GM19328 (cell line): ENCODE results near the gene RBFOX2.
"Not testable (repeated sequence)": the region's sequence is repeated elsewhere in the genome, so short reads cannot be mapped to it uniquely, and the experiment has no call there.

ENCODE experiments used
- ATAC-seq: cut with Tn5 transposase; IDR thresholded peaks from one replicate; pipeline ENCODE4 v1.9.1; 2021; ENCODE audit warnings: mild to moderate bottlenecking, moderate library complexity; ENCODE audit not compliant: unreplicated experiment

The RBFOX2 gene

DNA sequence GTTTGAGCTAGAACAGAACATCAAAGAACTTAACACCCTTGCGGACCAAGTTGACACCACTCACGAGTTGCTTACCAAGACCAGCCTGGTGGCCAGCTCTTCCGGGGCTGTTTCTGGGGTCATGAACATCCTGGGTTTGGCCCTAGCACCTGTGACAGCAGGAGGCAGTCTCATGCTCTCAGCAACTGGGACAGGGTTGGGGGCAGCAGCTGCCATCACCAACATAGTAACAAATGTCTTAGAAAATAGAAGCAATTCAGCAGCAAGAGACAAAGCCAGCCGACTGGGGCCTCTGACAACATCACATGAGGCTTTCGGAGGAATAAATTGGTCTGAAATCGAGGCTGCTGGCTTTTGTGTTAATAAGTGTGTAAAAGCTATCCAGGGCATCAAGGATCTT is 302.2 kb downstream of the RBFOX2 start:
- no peak for ATAC-seq

DNA sequence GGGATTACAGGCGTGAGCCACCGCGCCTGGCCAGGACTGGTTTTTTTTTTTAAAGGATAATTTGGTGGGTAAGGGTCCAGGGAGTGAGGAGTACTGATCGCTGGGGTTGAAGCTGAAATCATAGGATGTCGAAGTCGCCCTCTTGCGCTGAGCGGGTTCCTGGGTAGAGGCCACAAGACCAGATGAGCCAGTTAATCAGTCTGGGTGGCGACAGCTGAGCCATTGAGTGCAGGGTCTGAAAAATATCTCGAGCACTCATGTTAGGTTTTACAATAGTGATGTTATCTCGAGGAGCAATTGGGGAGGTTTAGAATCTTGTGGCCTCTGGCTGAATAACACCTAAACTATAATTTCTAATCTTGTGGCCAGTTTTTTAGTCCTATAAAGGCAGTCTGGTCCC is 303.1 kb downstream of the RBFOX2 start:
- no peak for ATAC-seq

DNA sequence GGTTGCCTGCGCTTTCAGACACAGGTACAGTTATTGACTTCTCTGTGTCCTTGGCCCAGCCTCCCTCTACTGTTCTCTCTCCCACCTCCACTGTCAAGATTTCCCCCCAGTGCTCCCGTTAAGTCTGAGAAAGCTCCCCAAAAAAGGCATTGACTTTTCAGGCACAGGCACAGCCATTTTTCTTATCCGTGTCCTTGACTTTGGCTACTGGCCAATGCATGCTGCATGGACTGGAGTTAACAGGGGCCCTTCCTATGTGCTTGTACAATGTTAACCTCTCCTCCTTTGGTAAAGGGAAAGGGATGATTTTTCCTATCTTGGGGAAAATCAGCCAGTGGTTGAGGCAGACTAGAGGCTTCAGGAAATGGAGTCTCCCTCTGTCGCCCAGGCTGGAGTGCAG is 306.7 kb downstream of the RBFOX2 start:
- ATAC-seq = no peak

DNA sequence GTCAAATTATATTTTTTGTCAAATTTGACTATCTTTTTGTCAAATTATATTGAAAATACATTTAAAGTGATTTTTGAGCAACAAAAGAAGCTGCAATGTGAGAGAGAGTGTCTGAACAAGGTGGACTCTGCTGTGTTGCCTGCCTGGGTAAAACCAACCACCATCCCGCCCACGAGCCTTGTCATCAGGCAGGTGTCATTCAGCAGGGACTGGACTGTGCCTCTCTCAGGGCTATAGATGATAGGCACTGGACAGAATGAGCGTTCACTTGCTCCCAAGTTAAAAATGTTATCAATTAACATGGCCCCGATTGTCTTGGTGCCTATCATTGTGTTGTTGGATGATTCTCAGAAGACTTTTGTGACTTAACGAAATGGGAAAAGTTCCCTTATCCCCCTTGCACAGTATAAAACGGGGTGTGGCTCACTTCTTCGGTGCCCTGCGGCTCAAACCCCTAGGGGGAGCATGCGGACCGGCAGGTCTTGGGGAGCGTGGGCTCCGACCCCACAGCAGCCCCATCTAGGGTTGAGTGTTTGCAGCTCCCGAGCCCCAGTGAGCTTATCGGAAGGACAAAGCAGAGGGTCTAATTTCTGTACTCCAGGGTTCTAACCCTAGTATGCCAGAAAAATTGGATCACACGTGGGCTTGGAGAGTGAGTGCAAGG is 309.3 kb downstream of the RBFOX2 start:
- ATAC-seq = no peak

DNA sequence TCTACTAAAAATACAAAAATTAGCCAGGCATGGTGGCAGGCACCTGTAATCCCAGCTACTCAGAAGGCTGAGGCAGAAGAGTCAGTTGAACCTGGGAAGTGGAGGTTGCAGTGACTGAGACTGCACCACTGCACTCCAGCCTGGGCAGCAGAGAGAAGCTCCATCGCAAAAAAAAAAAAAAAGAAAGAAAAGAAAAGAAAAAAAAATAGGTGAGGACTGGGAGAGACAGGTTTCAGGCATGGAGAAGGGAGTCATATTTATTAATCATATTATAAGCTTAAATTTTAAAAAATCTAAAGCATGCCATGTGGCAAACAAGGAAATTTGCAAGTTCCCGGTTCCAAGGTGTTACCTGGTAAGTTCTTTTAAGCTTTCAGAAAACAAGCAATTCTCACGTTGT is 311.1 kb downstream of the RBFOX2 start, which contains the start of gene APOL5:
TSS of gene APOL5 (plus strand) at position 301 of the 400 bp plus-strand sequence. CDS start at position 301, 0 bp downstream.
- no peak for ATAC-seq

DNA sequence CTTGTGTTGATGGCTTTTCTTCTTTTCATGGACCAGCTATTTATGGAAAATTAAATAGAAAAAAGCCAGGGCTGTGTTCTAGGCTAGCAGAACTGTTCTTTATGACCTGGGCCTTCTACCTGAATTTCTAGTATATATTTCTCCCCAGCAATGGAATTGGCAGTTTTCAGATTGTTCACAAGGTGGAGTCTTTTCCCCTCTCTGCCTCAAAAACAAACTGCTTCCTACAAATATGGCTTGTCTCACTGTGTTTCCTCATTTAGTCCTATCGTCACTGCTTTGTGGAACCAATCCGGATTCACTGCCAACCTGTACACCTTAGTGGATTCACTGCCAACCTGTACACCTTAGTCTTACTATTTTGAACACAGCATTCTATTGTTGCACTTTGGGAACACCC is 316.0 kb downstream of the RBFOX2 start:
- ATAC-seq = no peak

DNA sequence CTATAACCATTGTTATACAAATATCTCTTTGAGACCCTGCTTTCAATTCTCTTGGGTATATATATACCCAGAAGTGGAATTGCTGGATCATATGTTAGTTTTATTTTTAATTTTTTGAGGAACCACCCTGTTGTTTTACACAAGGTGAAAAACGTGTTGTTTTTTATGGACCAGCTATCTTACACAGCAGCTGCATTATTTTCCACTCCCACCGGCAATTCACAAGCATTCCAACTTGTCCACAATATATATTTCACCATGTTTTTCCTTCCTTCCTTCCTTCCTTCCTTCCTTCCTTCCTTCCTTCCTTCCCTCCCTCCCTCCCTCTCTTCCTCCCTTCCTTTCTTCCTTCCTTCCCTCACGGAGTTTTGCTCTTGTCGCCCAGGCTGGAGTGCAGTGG is 317.3 kb downstream of the RBFOX2 start:
- ATAC-seq = no peak

DNA sequence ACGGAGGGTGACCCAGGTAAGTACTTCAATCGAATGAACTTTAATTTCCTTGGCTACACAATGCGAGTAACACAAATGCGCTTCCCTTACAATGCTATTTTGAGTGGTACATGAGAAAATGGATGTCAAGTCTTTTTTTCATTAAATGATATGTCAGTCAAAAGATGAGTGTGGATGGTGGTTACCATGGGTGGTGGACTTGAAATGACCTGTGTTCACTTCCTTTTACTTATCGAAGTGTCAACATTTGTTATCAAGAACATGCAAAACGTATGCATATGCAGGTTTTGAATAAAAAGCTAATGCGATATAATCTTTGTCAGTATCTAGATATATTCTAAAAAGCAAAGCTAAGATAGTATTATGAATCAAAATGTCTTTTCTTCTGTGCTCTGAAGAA is 319.7 kb downstream of the RBFOX2 start:
- no peak for ATAC-seq

DNA sequence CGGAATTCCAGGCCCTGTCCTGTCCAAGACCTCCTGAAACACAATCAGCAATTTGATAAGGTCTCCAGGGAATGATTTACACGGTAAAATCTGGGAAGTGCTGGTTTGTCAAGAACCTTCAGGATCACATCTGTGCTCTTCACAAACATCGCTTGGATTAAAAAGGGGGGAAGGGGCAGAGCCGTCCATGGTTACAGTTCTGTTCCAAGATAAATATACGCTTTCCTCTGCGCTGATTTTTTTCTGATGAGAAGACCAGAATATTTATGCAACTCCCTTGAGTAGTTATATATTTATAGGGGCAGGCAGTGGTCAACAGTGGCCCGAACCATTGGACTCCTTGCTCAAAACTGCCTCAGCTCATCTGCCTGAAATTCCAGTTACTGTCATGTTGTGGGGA is 320.2 kb downstream of the RBFOX2 start:
- ATAC-seq = no peak

DNA sequence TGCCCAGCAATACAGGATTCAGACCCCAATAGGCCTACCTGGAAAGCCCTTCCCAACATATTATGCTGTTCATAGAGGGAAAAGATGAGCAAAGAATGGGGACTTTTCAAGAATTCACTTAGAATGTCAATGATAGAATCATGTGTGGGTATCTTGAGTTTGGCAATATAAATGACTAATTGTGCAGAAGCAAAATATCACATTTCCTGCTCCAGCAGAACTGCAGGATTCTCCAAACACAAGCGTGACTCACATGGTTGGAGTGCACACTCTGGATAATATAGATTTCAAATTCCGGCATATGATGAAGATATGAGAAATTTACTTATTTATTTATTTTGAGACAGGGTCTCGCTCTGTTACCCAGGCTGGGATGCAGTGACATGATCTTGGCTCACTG is 323.5 kb downstream of the RBFOX2 start:
- no peak for ATAC-seq

DNA sequence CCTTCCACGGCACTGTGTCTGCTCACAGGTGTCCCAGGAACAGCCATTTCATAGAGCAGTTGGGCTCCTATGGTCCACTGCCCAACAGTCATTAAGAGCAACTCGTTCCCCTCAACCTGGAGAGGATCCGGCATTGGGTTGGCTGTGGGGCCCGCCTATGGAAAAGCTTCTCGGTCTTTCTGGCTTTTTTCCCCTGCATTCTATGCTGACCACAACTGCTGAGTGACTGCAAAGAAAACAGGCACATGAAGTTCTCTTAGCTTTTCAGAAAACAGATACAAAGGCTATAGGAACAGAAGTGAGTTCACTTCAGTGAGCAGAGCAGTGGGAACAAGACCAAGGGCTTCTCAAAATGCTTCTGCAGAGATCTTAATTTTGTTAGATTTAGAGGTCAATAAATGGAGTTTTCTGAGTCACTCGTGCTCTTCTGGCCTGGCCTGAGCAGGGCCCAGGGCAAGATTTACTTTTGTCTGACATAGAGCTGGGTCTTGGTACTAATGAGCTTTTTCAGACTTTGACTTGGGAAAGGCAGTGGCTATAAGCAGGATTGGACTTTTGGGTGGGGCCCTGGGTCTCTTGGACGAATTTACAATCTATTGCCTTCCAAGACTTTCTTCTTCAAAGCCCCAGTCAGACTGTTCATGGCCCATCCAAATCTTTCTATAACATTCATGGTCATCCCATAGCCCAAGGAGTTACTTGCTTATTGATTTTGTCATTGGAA is 324.6 kb downstream of the RBFOX2 start:
- ATAC-seq = no peak

DNA sequence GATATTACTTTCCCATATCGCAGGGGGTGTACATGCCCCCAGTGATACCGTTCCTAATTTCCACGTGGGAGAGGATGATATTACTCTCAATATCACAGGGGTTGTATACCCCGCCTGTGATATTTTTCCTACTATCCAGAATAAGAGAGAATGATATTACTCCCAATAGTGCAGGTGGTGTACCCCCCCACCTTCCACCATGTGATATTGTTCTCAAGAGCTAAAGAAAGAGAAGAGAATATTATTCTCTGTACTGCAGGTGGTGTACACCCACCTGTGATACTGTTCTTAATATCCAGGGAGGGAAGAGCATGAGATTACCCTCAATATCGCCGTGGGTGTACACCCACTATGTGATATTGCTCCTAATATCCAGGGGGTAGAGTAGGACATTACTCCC is 328.8 kb downstream of the RBFOX2 start:
- not testable (repeated sequence) for ATAC-seq

DNA sequence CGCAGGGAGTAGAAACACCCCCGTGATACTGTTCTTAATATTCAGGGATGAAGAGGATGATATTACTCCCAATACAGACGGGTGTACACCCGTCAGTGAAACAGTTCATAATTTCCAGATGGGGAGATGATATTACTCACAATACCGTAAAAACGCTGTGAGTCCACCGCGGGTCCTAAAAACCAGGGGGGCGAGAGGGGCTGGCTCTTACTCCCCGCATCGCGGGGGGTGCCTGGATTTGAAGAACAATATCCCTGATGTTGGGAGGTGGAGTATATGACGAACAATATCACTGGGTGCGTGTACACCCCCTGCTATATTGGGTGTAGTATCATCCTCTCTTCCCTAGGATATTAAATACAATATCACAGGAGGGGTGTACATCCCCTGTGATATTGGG is 331.5 kb downstream of the RBFOX2 start:
- ATAC-seq = no peak

DNA sequence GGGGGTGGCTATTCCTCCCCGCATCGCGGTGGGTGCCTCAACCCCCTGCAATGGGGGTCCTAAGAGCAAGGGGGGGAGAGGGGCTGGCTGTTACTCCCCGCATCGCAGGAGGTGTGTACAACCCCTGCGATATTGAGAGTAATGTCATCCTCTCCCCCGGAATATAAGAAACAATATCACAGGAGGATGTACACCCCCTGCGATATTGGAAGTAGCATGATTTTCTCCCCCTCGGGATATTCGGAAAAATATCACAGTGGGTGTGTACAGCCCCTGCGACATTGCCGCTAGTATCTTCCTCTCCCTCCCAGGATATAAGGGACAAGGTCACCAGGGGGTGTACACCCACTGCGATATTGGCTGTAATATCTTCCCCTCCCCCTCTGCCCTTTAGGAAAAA is 333.4 kb downstream of the RBFOX2 start:
- ATAC-seq = no peak

DNA sequence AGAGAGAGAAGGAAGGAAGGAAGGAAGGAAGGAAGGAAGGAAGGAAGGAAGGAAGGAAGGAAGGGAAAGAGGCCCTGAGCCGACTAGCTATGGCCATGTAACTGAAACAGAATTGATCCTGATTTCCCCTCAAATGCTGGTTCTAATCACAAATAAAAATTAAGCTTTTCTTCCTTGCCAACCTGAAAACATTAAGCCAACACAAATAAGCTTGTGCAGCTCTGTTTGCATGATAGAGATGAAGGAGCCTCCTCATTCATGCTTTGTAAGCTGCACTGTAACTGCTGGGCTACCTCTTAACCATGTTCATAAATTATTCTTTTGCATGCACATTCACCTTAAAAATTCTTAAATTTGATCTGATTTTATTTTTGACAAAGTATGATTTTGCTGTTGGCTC is 338.6 kb downstream of the RBFOX2 start:
- ATAC-seq = no peak

DNA sequence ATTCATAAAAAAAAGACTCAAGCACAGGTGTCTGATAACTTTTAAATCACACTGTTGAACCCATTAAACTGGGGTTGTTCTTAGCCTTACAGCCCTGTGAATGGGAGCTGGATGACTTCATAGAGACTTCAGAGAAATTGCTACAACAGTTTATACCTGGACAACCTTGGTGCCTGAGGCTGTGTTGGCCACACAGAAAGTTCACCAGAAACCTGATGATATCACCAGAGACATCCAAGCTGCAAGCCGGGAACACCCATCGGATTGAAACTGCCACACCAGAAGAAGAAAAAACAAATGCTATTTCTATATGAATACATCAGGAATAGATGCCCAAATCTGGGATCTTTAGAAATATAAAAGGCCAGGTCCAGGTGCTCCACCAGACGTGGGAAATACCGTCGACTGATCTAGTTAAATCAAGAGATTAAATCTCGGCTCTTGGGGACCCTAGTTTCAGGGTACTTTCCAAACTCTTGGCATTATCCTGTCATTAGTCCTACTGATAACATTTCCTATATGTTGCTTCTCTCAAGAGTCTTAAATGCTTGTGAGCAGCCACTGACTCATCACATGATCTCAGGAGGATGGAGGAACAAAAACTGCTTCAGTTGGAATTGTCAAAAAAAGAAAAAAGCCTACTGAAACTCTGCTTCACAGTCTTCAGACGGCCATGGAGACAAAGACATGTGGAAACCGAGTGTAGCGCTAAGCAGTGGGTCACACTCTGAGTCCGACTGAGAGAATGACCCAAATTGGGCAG is 339.5 kb downstream of the RBFOX2 start:
- ATAC-seq = no peak
